Measurements from ENCODE around the gene WDFY4. TPM values are rescaled to one million over a fixed set of nuclear protein-coding genes. Genes with fewer than 3 reads are reported as not detected.

The WDFY4 gene
- polyA plus RNA-seq, 1 donor (not counting 4 experiments of a cell fraction or from before 2014, with no cell fraction given), result 0.04 TPM

GRCh38 chr10:48813291-48813690, 128.6 kb downstream of the WDFY4 start:
- no peak overlapping the region for H3K27ac ChIP-seq (ENCODE audit: control insufficient read depth, insufficient read depth, low read length)
- no peak overlapping the region for H2AFZ ChIP-seq (ENCODE audit: control insufficient read depth, low read length)
- no peak overlapping the region for H3K4me3 ChIP-seq (ENCODE audit: control insufficient read depth in 2 of 3, extremely low read depth in 1 of 3, insufficient read depth in 2 of 3, low read depth in 1 of 3, low read length in 3 of 3)
- H3K4me2 ChIP-seq (ENCODE audit: control insufficient read depth, extremely low read depth, insufficient read depth, low read depth, low read length), result no peak overlapping the region
- no peaks in the 10 kb centered on the region for H3K9me1 ChIP-seq (ENCODE audit: control insufficient read depth, extremely low read depth, insufficient read depth, low read length)
- no peaks in the 10 kb centered on the region for H4K20me1 ChIP-seq (ENCODE audit: control insufficient read depth, extremely low read depth, insufficient read depth, low read length)
- H3K9ac ChIP-seq (ENCODE audit: control insufficient read depth, extremely low read depth, insufficient read depth, low read length), result no peak overlapping the region
- H3K36me3 ChIP-seq (ENCODE audit: control insufficient read depth in 2 of 2, extremely low read depth in 1 of 2, insufficient read depth in 2 of 2, low read length in 2 of 2), result no peaks in the 10 kb centered on the region
- dilution Hi-C loops (cut with MboI; ENCODE audit: extremely low pct_ligation_motif_present, low sequenced_read_pairs), result no loop called here
- TF ChIP-seq EZH2 (IDR thresholded peaks at IDR 0.05; ENCODE audit: low read length), result no peak
- TF ChIP-seq CTCF (optimal IDR thresholded peaks at IDR 0.05 in 1 of 3, IDR thresholded peaks at IDR 0.05 in 1 of 3, conservative IDR thresholded peaks at IDR 0.05 in 1 of 3; ENCODE audit: extremely low read depth in 1 of 3, insufficient read depth in 2 of 3, low read length in 3 of 3), result no peak
- H3K79me2 ChIP-seq (ENCODE audit: control insufficient read depth, insufficient read depth, low read length), result no peaks in the 10 kb centered on the region
- peaks cover 15% of the 10 kb centered on the region for H3K4me1 ChIP-seq (ENCODE audit: control insufficient read depth, extremely low read depth, insufficient read depth, low read length)
- H3K27me3 ChIP-seq (ENCODE audit: control insufficient read depth, extremely low read depth, insufficient read depth, low read length), result no peaks in the 10 kb centered on the region
- no peaks in the 10 kb centered on the region for H3K9me3 ChIP-seq (ENCODE audit: control insufficient read depth, low read depth, low read length)
- FAIRE-seq (no peak), DNase-seq (ENCODE audit: low read depth, low spot score) (no peak)

GRCh38 chr10:48813825-48814224, 129.2 kb downstream of the WDFY4 start:
- no peak overlapping the region for H3K9ac ChIP-seq (ENCODE audit: control insufficient read depth, extremely low read depth, insufficient read depth, low read length)
- H3K36me3 ChIP-seq (ENCODE audit: control insufficient read depth in 2 of 2, extremely low read depth in 1 of 2, insufficient read depth in 2 of 2, low read length in 2 of 2), result no peaks in the 10 kb centered on the region
- H3K4me3 ChIP-seq (ENCODE audit: control insufficient read depth in 2 of 3, extremely low read depth in 1 of 3, insufficient read depth in 2 of 3, low read depth in 1 of 3, low read length in 3 of 3), result no peak overlapping the region
- no peak overlapping the region for H2AFZ ChIP-seq (ENCODE audit: control insufficient read depth, low read length)
- H3K4me2 ChIP-seq (ENCODE audit: control insufficient read depth, extremely low read depth, insufficient read depth, low read depth, low read length), result no peak overlapping the region
- H3K79me2 ChIP-seq (ENCODE audit: control insufficient read depth, insufficient read depth, low read length), result no peaks in the 10 kb centered on the region
- H3K27me3 ChIP-seq (ENCODE audit: control insufficient read depth, extremely low read depth, insufficient read depth, low read length), result no peaks in the 10 kb centered on the region
- H3K4me1 ChIP-seq (ENCODE audit: control insufficient read depth, extremely low read depth, insufficient read depth, low read length), result peaks cover 13% of the 10 kb centered on the region
- DNase-seq (ENCODE audit: low read depth, low spot score), result no peak
- H4K20me1 ChIP-seq (ENCODE audit: control insufficient read depth, extremely low read depth, insufficient read depth, low read length), result no peaks in the 10 kb centered on the region
- H3K9me3 ChIP-seq (ENCODE audit: control insufficient read depth, low read depth, low read length), result no peaks in the 10 kb centered on the region
- no peaks in the 10 kb centered on the region for H3K9me1 ChIP-seq (ENCODE audit: control insufficient read depth, extremely low read depth, insufficient read depth, low read length)
- H3K27ac ChIP-seq (ENCODE audit: control insufficient read depth, insufficient read depth, low read length), result no peak overlapping the region
- no peak for FAIRE-seq
- no peak for TF ChIP-seq EZH2 (IDR thresholded peaks at IDR 0.05; ENCODE audit: low read length)
- no peak for TF ChIP-seq CTCF (optimal IDR thresholded peaks at IDR 0.05 in 1 of 3, IDR thresholded peaks at IDR 0.05 in 1 of 3, conservative IDR thresholded peaks at IDR 0.05 in 1 of 3; ENCODE audit: extremely low read depth in 1 of 3, insufficient read depth in 2 of 3, low read length in 3 of 3)
- dilution Hi-C loops (cut with MboI; ENCODE audit: extremely low pct_ligation_motif_present, low sequenced_read_pairs), result no loop called here

Measured in keratinocyte (primary cell).